T-helper 22 cell (primary cell): ENCODE data around the gene KCNH3.
A peak's percentile ranks its signal among the peaks of the same experiment; 100 is the strongest.

Experiments
- DNase-seq: peaks from one replicate; pipeline ENCODE4 v3.0.0-alpha.2; 2020; ENCODE audit warnings: low read depth

The KCNH3 gene

DNA sequence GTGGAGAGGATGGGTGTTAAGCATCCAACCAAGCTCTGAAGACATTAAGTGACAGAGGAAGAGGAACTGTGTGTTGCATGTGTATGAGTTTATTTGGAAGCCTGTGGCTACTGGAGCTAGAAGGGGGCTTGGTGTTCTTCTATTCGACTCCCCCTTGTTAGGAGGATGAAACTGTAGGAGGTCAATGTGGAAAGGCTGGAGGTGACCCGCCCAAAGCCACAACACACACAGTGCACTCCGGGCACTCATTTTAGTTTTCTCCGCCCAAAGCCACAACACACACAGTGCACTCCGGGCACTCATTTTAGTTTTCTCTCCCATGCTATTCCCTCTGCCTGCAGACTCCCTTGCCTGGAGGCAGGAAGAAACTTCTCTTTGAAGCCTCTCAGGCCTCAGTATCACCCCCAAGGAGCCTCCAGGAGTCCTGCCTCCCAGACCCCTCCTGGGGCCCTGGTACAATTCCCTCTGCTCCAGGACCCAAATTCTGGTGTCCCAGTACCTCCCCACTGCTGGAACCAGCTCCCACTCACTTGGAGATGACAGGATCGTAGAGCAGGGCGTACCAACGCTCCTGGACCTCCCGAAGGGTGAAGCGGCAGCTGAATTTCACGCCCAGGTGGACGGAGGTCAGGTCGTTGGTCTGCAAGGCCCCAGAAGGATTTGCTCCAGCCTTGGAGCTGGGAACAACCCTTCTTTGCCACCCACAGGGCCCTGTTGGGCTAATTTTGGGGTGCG is 25.3 kb downstream of the KCNH3 start:
- DNase-seq = no peak

DNA sequence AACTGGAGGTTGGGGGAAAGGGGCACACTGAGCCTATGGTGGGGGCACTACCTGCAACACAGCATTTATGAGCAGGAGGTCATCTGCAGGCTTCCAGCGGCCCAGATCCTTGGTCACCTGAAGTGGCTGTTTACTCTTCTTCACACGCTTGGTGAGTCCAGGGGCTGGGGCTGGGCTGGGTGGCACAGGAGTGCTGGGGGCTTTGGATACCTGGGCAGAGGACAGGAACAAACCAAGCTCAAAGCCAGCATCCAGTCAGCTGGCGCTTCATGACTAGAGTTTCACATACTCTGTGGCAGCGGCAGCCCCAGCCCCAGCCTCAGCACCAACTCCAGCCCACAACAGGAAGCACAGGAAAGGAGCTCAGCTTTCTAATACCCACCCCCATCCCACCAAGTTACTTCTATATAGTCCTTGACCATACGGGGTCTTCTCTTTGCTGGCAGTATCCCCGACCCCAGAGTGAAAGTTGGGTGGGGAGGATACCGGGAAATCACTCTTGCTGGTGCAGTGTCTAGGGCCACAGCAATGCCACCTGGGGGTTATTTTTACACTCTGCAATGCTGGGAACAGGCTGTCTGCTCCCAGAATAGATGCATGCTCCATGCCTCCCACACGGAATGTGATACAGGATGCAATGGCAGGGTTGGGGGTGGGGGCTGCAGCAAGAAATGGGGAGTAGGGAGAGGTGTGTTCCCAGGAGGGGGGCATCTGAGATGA is 26.0 kb downstream of the KCNH3 start:
- DNase-seq = no peak

DNA sequence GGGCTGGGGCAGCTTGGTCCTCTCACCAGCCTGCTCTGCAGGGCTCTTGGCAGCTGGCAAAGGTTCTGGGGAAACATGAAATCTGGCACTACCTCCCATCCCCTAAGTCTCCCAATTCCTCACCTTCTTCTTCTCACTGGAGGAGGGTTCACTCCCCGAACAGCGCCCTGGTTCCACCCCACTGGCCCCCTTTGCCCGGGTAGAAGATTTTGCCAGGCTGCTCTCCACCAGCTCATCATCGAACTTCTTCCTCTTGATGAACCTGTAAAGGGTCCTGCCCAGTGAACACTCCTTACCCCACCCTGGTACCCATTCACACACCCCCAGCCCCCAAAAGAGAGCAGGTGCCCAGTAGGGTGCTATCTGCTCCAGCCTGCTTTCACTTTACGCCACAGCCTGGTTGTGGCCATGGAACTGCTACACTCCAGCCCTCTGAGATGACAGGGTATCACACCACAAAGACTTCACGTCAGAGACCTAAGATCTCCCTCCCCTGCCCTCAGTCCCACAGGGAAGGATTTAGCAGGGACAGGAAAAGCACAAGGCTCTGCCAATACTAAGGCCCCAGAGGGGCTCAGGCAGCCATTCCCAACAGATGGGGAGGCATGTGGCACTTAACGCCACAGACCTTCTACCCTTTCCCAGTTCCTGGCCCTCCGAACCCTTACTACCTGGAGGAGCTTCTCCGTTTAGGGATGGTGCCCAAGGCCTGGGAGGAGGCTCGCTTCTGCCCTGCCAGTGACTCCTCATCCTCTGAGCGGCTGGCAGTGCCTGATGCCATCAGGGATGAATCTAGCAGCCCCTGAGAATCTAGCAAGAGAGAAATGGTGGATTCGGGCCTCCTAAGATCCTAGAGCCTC is 26.8 kb downstream of the KCNH3 start:
- DNase-seq = no peak

DNA sequence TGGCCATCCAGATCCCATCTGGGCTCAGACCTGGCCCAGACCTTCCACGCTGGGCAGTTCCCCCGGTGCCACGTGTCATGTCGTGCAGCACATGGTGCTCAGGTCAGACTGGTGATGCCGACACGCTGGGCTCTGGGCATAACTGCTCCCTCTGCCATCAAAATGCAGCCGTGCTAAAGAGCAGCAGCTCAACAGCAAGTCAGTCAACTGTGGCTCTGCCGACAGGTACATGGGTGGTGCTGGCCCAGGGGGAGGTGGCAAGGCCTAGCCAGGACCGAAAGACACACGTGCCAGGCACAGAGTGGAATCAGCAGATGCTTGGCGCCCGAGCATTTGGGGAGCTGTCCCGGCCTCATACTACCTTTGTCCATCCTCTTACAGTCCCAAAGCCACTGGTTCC is 27.5 kb downstream of the KCNH3 start:
- DNase-seq = no peak

DNA sequence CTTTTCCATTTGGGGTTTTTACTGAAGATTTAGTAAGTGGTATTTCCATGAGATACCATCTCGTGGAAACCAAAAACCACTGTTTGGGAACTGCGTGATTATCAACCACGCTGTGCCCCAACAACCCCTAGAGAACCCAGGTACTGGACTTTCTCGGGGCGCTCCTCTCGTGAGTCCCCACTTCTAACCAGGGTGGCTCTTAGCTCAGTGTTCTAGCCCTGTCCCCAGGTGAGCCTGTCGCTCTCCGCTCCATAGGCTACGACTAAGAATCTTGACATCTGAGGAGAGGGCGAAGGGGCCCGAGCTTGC is 28.4 kb downstream of the KCNH3 start:
- no peak for DNase-seq

DNA sequence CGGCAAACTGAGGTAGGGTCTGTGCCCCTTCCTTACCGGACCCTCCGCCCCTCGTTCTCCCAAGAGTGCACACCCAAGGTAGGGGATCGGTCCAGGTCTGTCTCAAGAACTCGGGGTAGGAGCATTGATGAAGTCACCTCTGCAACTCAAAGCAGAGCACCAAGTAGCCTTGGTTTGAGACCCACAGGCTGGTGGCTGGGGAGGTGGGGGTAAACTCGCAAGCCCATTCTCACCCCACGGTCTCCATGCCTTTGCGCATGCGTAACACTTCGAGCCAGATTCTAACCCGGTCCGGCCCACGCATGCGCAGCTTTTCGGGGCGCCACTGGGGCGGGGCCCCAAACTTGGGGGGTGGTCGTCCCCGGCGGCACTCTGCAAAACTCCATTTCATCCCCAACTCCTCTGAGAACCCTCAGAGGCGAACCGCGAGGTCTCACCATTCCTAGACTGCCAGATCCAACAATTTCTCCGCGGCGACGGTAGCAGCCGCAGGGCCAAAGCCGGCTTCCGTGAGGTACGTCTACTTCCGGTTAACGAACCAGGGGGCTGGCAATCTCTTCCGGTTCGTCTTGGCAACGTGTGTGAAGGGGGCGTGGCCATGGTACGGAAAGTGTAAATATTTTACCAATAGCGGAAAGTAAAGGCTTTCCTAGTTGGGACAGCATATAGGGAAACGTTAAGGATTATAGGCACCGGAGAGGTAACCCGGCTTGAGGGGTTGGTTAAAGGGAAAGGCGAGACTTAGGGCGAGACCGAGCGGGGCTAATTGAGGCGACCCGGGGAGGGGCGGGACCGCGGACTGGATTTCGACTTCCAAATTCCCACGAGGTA is 29.0 kb downstream of the KCNH3 start, which contains the start of gene MCRS1:
MCRS1 (minus strand) TSS at position 532 of the 831 bp plus-strand sequence. CDS start 1,411 bp downstream, outside the sequence.
- DNase-seq = peak; percentile 81

DNA sequence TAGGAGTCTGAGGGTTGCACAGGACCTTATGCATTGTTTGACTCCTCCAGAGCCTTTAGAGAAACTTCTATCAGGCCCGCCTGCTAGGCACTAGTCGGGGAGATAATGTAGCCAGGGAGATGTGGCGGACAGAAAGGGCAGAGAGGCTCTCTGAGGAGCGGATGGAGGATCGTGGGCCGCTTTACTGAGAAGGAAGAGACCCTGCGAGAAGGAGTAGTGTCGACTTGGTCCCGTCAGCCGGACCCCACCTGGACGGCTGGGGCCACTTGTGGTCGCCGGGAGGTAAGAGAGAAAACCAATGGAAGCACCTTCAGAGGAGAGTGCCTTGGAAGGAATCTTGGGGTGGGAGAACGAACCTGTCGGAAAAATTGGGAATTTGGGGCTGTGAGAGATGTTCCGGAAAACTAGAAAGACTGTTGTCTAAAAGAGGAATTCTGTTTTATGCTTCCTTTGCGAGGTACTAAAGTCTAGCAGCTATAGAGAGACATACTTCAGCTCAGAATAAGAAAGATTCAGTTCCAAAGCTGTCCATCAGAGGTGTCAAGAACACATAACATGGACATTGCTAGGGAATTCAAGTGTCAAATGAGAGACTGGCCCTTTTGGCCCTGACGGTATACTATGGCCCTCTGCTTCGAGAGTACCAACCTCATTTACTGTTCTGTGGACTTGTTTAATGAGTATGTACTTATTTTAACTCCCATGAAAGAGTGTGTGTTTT is 29.8 kb downstream of the KCNH3 start:
- no peak for DNase-seq

DNA sequence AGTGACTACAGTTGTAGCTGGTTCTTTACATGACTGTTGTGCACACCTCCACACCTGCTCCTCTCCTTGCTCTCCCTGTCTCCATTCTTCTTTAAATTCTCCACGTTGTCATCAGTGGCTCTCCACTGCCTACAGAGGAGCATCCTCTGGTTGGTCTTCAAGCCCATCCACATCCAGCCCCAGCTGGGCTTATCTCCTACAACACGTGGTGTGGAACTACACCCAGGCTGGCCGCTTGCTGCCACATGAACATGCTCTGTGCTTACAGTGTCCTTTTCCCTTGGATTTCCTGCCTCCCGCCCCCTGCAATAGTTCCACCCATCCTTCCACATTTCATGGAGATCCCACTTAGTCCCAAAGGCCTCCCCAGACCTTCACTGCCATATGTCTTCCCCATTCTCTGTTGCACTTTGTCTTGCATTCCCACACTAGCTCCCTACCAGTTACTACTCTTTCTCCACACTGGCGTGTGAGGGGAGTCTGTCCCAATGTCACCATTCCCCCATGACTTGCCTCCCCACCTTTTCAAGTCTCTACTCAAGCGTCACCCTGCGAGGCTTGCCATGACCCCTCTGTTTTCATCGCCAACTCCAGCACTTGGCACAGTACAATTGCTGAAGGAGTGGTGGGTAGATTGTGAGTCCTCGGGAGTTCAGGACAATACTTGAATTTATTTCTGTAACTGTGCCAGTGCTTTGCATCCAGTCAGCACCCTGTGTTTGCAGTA is 38.9 kb downstream of the KCNH3 start:
- DNase-seq = no peak

DNA sequence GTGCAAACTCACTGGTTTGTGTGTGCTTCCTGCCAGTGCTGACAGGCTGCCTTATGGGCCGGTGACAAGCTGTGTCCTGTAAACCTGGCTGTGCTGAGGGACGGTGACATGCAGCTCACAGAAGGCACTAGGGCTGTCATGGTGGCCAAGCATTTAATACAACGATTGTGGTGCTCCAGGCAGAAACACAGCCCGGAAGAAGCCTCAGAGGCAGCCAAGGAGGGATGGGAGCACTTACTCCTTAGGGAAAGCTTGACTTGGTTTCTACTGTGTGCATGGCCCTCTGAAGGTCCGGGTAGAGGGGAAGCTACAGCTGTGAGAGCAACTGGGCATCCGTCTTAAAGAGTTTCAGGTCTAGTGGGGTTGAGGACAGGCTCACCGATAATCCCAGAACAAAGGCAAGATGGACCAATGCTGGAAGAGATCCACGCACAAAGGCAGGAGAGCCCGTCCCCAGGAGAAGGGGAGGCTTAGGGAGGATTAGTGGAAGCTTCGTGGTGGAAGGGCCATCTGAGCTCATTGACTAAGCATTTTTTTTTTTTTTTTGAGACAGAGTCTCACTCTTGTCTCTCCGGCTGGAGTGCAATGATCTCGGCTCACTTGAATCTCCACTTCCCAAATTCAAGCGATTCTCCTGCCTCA is 39.8 kb downstream of the KCNH3 start:
- DNase-seq = no peak

DNA sequence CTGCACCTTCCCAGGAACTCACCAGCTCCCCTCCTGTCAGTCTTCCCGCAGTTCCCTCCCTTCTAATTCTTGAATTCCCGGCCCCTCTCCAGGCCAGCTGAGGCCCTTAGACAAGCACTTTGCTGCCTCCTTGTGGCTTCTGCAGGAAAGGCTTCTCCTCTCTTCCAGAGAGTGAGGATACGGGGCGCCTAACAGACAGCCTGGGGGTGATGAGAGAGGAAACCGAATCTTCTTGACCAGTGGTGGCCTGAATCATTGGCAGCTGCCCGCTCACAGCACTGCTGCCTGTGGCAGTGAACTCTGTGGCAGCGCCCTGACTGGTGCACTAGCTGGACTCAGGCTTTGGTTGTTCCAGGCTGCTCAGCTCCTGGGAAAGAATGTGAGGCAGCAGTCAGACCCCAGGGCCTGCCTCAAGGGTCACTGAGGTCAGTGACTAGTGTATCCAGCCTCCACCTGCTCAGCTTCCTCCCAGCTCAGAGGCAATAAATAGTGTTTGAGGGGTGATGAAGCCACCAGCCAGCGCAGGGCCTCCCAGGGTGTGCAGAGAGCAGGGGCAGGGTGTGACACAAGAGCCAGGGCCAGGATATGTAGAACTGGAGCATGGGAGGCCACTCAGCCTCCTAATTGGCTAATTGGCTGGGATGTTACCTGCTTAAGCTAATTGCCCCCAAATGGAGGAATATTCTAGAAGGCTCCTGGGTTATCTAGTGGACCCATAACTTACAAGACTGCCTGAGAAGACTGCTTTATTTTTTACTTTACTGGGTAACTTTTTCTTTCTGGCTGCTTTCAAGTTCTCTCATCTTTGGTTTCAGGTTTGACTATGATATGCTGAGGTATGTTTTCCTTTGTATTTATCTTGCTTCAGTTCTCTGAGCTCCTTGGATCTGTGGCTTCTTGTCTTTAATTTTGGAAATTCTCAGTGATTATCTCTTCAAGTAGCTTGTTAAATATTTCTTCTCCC is 42.0 kb downstream of the KCNH3 start:
- DNase-seq = no peak

DNA sequence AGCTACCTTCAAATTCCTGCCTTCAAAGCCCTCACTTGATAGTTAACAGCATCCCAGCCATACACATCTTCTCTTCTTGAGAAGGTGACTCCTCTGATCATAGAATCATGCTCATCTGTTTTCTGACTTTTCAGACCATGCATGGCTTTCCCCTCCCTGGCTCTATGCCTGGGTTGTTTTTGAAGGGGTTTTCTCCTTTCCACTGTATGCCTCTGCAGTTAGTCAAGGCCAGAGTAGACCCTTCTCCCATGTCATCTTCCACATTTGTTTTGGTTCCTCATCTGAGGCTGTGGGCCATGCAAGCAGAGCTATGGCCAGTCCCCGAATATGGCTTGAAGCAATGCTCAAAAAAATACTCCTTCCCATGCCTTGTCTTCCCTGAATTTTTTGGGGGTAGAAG is 43.4 kb downstream of the KCNH3 start:
- no peak for DNase-seq

DNA sequence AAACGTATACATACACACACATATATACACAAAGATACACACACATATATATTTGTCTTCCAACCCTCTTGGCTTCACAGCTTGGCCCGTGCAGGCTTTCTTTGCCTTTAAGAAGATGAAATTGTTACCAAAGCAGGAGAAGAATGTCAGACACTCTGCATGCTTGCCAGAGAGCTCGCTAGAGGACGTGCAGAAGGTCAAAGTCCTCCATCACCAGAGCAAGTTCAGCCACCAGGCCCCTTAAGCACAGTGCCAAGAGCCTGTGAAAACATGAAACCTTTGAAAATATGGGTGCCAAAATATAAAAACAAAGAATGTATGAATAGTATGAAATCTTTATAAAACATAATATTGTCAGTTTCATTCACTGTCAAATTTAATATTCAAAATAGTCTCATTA is 44.0 kb downstream of the KCNH3 start:
- DNase-seq = no peak

DNA sequence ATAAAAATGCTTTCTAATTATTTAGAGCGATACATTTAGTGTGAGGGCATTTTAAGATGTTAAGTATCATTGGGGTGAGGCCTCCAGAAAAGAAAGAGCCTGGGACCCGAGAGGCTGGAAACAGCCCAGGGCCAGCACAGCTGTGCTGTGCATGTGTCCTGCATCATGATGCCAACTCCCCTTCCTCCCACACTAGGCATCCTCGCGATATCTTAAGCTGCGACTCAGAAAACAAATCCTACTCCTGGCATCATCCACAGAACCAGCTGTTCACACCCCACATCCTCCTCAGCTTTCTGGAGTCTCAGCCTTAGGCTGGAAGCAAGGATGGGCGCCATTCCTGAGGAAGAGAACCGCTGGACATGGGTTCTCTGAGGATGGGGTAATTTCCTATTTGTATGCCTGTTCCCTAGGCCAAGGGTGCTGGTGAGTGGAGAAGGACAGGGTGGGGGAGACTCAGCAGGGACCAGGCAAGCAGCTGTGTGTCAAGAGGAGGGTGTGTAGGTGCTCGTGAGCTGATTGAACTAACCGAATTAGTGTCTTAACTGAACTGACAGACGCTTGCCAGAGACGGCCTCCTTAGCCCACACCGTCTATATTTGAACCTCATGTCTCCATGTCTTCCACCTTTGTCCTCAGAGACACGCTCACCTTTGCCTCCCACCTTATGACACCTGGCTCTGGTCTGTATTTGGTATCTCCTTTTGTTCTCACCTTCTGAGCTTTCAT is 44.7 kb downstream of the KCNH3 start:
- DNase-seq = no peak

DNA sequence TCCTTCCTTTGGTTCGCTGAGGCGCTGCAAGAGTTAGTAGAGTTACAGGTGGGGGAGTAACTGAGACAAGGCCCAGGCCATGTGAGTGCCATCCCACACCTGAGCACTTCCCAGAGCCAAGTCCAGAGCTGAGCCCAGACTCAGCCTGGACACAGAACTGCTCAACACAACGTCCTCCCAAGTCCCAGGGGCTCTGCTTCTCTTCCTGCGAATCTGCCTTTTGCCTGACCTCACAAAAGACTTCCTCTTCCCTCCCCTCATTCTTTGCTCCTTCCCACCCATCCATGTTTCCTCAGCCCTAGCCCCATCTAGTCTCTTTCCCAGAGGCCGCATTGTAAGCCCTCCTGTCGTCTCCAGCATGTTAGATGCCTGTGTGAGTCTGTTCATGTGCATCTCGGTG is 45.8 kb downstream of the KCNH3 start:
- no peak for DNase-seq

DNA sequence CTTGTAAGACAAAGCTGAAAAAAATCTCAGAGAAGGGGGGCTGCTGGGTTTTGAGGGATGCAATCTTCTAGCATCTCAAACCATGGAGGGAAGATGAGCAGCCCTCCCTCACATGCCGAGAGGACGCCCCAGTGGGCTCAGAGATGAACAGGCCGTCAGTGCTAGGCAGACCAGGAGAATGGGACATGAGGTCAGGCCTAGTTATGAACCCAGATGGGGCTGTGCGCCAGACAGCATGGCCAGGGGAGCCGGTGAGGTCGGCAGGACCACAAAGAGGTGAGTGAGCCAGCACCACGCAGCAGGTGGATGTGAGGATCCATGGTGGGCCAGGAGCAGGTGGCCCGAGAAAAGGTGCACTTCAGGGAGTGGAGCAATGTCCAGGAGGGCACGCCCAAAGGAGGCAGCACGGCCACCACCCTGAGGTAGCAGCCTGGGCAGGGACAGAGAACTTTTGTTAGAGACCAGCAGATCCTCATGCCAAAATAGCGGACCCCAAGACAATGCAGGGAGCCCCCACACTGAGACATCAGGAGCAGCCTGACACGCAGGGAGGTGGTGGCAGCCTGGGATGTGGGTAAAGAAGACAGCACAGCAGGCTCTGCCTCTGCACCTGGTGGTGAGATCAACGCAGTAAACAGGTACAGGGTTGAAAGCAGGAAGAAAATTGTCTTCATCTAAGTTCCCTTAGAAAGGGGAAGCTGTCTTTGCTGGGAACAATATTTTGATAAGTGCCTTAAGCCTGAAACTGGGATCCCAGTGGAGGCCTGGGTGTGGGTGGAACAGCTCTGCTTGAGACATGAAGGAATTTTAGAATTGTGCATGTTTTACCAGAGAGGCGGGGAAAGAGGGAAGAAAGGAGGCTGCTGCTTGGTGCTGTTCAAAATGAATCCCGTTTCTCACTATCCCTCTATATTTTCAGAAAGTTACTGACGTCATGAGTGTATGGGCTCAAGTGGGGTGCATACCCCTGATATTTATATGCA is 46.9 kb downstream of the KCNH3 start:
- DNase-seq = no peak

DNA sequence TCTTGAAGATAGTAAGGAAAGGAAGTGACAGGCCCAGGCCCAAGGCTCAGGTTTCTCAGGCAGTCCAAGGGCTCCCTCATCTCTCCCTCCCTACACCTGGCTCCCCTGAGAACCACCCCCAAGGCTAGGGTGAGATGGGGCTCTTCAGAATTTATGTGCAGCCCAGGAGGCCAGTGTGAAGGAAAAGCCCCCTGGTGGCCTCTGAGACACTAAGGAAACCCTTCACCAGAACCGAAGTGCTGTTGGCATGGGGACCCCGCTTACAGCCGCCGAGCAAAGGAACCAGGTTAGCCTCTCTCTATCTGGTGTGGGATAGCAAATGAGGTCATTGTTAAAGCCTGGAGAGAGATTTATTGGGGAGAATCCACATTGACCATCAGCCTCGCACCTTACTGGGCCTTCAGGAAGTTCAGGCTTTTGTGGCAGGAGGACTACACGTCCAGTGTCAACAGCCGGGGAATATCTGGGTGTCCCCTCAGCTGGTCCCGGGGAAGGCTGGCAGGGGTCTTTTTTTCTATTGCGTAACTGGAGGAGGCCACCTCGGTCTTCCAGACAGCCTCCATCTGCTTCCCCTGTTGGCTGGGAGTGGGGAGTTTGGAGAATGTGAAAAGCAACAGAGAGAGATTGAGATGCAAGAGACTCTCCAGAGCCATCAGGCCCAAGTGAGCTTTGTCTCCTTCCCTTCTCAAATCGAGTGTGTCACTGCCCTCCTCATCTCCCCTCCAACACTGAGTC is 48.5 kb downstream of the KCNH3 start:
- DNase-seq = no peak
